NCI-H2171 treated with DMSO at 0.1 percent for 48 hours (cell line): ENCODE results near the gene VWA8.

ENCODE experiments used
- DNase-seq: peaks from one replicate; lab custom pipeline; 2025; lab: John Stamatoyannopoulos, UW

The VWA8 gene

DNA sequence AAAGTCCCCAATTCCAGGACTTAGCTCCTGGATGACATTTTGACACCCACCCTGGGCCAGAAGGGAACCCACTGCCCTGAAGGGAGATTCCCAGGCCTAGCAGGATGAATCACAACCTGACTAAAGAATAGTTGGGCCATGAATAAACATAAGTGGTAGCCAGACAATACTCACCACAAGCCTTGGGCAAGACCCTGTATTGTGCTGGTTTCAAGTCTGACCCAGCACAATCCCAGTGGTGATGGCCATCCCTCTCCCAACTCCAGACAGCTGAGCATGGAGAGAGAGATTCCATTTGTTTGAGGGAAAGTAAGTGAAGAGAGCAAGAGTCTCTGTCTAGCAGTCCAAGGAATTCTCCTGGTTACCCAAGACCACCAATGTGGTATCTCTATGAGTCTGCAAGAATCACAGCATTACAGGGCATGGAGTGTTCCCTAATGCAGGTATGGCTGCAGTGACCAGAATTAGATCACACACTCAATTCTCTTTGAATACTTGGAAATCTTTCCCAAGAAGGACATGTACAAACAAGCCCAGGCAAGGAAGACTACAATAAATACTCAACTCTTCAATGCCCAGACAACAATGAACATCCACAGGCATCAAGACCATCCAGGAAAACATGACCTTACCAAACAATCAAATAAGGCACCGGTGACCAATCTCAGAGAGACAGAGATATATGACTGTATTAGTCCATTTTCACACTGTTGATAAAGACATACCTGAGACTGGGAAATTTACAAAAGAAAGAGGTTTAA, 158.0 kb downstream of the VWA8 start:
- no peak for DNase-seq

GRCh38 chr13:41802043-41802683, 158.7 kb downstream of the VWA8 start:
- no peak for DNase-seq

- no peak for DNase-seq
Observed at GRCh38 chr13:41791056-41791455, 169.9 kb downstream of the VWA8 start.

DNA sequence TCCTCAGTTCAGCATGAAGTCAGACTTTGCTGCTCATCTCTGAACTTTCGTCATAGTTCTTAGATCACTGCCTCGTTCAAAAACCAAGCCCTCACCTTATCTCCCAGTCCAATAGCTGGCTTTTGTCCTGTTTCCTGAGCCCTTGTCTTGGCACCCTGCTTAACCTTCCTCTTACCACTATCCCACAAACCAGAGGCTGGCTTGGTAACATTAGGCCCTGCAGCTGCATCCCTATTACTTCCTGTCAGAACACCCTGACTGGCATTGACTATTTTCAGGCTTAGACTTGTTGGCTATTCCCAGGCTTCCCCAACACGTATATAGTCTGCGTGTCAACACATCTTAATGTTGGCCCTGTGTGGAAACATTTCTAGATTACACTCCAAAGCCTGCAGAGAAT, 172.4 kb downstream of the VWA8 start:
- no peak for DNase-seq

DNA sequence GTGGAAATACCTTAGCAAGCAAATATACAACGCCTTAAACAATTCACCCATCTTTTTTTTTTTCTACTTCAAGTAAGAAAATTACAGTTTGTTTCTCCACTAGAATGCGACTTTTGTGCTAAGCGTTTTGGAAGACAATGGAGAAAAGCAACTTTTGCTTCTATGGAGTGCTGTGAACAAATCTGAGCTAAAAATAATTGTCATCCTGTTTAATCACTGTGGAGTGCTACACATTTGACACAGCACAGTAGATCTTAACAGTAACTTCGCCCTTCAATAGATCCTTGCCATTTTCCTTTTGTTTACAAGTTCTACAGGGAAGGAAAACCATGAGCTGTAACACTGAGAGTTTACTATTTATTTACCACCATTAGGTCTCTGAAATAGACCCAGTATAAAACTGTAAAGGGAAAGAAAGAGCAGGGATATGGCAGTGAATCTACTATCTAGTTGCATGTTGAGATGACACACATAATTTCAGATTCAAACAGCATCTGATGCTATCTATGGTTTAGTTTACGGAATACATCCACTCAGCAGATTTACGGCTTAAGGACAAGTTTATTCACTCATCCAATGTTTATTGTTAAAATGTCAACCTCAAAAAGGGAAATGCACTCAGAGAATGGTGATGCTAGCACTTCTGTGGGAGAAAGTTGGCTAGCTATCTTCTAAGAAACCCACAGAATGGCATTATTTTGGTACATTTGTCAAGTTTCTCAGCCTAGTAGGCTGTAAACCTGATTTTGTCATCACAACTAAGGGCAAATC, 175.3 kb downstream of the VWA8 start:
- DNase-seq: no peak

DNA sequence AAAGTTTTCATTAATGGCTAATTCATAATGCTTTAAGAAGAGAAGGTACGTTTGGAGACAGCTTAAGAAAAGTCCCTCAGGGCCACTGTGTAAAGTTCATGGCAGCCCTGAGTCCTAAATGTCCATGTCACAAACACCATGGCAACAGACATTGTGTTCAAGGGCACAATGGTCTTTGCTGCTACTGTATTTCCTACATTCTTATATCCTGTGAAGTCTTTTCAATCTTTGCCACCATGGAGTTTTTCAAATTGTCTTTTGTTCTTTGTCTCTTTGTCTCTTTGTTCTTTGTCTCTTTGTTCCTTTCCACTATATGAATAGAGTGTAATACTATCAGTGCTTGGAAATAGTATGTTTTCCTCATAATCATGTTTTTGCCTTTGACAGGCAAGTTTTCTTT, 178.8 kb downstream of the VWA8 start:
- DNase-seq: no peak

GRCh38 chr13:41780715-41781706, 179.9 kb downstream of the VWA8 start:
- no peak for DNase-seq

- DNase-seq: no peak
Observed at GRCh38 chr13:41775251-41775650, 185.7 kb downstream of the VWA8 start.

DNA sequence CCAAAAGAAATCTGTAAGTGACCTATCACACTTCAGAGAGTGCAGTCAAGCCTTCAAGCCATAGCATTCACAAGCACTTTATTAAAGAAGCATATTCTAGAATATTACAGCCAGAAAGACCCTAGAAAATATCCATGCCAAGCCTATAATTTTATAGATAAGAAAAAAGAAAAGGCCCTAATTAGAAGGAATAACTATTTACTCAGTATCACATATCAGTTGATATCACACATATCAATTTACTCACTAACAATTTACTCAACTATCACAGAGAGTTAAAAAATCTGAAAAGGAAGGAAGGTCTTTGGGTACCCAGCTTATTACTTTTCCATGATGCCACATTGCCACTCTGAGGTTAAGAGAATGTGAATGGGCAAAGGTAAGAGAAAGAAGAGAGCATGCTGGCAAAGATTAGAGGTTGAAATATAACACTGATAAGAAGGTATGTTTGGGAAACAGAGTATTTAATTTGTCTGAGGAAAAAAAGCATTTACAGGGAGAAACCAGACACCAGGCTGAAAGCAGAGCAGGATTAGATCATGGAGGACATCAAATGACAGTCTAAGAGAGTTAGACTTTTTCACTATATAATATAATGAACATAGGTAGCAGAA, 186.2 kb downstream of the VWA8 start:
- peak; percentile 43 for DNase-seq

DNA sequence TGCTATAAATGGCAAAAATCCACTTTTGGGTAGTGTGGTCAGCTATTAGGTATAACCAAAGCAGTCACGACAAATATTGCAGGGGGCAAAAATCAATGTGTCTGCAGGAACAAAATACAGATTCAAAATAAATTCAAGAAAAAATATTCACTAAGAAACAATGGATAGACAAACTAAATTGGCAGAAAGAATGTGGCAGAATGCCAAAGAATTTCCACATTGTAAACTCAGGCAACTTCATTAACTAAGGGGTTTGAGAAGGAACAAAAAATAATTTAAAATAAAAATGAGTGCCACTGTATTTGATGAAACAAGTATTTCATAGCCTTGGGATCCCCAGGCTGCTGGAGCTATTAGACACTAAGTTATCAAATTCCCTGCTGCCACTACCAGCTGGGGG, 193.1 kb downstream of the VWA8 start:
- DNase-seq: peak; percentile 3

GRCh38 chr13:41766439-41766838, 194.5 kb downstream of the VWA8 start:
- DNase-seq: no peak

GRCh38 chr13:41765813-41766212, 195.1 kb downstream of the VWA8 start:
- DNase-seq: no peak

- no peak for DNase-seq
Observed at GRCh38 chr13:41765020-41765419, 195.9 kb downstream of the VWA8 start.

DNA sequence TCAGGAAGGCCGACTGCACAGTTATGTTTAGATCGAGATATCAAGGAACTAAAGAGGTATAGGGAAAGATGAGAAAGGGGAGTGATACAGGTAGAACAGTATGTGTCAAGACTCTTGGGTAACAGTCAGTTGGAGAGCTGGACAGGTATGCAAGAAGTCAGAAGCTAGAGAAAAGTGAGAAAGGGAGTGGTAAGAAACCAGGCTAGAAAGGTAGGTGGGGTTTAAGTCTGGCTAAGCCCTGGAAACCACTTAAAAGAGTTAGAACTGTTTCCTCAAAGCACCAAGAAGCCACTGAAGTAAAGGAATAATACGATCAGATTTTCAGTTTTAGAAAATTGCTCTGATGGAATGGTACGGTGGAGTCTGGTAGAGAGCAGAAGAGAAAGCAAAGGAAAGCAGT, 196.4 kb downstream of the VWA8 start:
- no peak for DNase-seq

- DNase-seq: peak; percentile 1
Observed at GRCh38 chr13:41763782-41764181, 197.1 kb downstream of the VWA8 start.

- no peak for DNase-seq
Observed at GRCh38 chr13:41762796-41763195, 198.1 kb downstream of the VWA8 start.

GRCh38 chr13:41756198-41756880, 204.6 kb downstream of the VWA8 start:
- no peak for DNase-seq

GRCh38 chr13:41751734-41752445, 209.0 kb downstream of the VWA8 start:
- DNase-seq: no peak

DNA sequence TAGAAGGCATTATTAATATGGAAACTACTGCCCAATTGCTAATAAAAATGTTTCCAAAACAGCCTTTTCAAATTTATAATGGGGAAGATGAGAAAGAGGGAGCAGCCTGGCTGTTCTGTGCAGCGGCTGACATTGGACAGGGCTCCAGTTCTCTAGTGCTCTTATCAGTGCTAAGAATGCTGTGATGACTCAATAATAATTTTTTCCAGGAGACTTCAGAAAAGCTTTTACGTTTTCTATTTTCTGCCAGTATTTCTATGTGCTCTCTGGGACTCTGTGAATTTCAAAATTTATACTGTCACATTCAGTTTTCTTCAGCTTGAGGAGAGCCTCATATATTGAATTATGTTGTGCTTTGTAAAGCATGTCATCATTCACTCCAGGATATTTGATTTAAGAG, 209.6 kb downstream of the VWA8 start:
- no peak for DNase-seq

- DNase-seq: no peak
Observed at GRCh38 chr13:41746259-41746658, 214.7 kb downstream of the VWA8 start.
